ENCODE results near the gene SEMA5A.

- no peak for TF ChIP-seq ESRRA (CRISPR knock-in tag; IDR thresholded peaks at IDR 0.05; ENCODE audit: borderline replicate concordance)
- no peak for TF ChIP-seq KAT7 (CRISPR knock-in tag; IDR thresholded peaks at IDR 0.05; ENCODE audit: borderline replicate concordance)
- TF ChIP-seq, protein P1, sequence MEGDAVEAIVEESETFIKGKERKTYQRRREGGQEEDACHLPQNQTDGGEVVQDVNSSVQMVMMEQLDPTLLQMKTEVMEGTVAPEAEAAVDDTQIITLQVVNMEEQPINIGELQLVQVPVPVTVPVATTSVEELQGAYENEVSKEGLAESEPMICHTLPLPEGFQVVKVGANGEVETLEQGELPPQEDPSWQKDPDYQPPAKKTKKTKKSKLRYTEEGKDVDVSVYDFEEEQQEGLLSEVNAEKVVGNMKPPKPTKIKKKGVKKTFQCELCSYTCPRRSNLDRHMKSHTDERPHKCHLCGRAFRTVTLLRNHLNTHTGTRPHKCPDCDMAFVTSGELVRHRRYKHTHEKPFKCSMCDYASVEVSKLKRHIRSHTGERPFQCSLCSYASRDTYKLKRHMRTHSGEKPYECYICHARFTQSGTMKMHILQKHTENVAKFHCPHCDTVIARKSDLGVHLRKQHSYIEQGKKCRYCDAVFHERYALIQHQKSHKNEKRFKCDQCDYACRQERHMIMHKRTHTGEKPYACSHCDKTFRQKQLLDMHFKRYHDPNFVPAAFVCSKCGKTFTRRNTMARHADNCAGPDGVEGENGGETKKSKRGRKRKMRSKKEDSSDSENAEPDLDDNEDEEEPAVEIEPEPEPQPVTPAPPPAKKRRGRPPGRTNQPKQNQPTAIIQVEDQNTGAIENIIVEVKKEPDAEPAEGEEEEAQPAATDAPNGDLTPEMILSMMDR (IDR thresholded peaks at IDR 0.05), result no peak
- TF ChIP-seq CREB1 (CRISPR knock-in tag; IDR thresholded peaks at IDR 0.05), result no peak
- TF ChIP-seq, protein P2, sequence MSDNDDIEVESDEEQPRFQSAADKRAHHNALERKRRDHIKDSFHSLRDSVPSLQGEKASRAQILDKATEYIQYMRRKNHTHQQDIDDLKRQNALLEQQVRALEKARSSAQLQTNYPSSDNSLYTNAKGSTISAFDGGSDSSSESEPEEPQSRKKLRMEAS (CRISPR knock-in tag; IDR thresholded peaks at IDR 0.05), result no peak
- TF ChIP-seq FOXJ3 (CRISPR knock-in tag; IDR thresholded peaks at IDR 0.05; ENCODE audit: borderline replicate concordance), result no peak
- TF ChIP-seq JUN (CRISPR knock-in tag; IDR thresholded peaks at IDR 0.05), result no peak
- TF ChIP-seq E2F5 (CRISPR knock-in tag; IDR thresholded peaks at IDR 0.05), result no peak
- TF ChIP-seq CBFB (CRISPR knock-in tag; IDR thresholded peaks at IDR 0.05; ENCODE audit: low read depth), result no peak
- TF ChIP-seq ZNF121 (CRISPR knock-in tag; IDR thresholded peaks at IDR 0.05), result no peak
- TF ChIP-seq NFATC4 (CRISPR knock-in tag; IDR thresholded peaks at IDR 0.05), result no peak
Observed at GRCh38 chr5:9264301-9264700, 281.6 kb downstream of the SEMA5A start.

Data from WTC11 (cell line).